ENCODE data around the gene TOM1L2. TPM values are rescaled to one million over a fixed set of nuclear protein-coding genes. Genes with fewer than 3 reads are reported as not detected.
A peak's percentile ranks its signal among the peaks of the same experiment; 100 is the strongest.

Gene TOM1L2
- total RNA-seq, 2 experiments from 2014 or later, result 22.1 to 25.0 TPM

GRCh38 chr17:17834974-17835373 is 137.2 kb downstream of the TOM1L2 start:
- Mint-ChIP-seq H3K9me3 (ENCODE audit: insufficient read depth) (no peaks in the 10 kb centered on the region), H3K27ac (peak overlapping the region; percentile 93), H3K4me1 (ENCODE audit: low read depth) (peaks cover 76% of the 10 kb centered on the region), H3K36me3 (ENCODE audit: low read depth) (peaks cover 40% of the 10 kb centered on the region), H3K27me3 (ENCODE audit: low read depth) (no peaks in the 10 kb centered on the region), H3K4me3 (peak overlapping the region; percentile 96)
- ChIA-PET CTCF (interaction anchor here (0.9 to 2.4 kb wide), 8 partner anchors 11 to 152 kb away, joined by 3 to 33 read pairs (median 5); no protein-coding TSS in a partner anchor), POLR2A (interaction anchor here (1.0 to 4.8 kb wide), 4 partner anchors 11 to 20 kb away, joined by 4 to 117 read pairs (median 26); no protein-coding TSS in a partner anchor)
- DNase-seq, result no peak
- no peak for ATAC-seq

- ChIA-PET POLR2A (interaction anchor here (0.7 to 1.9 kb wide), 8 partner anchors 8 to 36 kb away, joined by 3 to 6 read pairs (median 3); no protein-coding TSS in a partner anchor), CTCF (interaction anchor here (1.0 to 2.2 kb wide), 6 partner anchors 10 to 28 kb away, joined by 3 to 10 read pairs (median 4); no protein-coding TSS in a partner anchor)
- Mint-ChIP-seq H3K27me3 (ENCODE audit: low read depth) (no peaks in the 10 kb centered on the region), H3K27ac (peak overlapping the region; percentile 93), H3K4me1 (ENCODE audit: low read depth) (peaks cover 72% of the 10 kb centered on the region), H3K36me3 (ENCODE audit: low read depth) (peaks cover 42% of the 10 kb centered on the region), H3K9me3 (ENCODE audit: insufficient read depth) (no peaks in the 10 kb centered on the region), H3K4me3 (peak overlapping the region; percentile 96)
- DNase-seq (no peak), ATAC-seq (no peak)
Measured at GRCh38 chr17:17833658-17834357, 138.4 kb downstream of the TOM1L2 start.

GRCh38 chr17:17832032-17832363 is 140.2 kb downstream of the TOM1L2 start:
- no peaks in the 10 kb centered on the region for H3K9me3 Mint-ChIP-seq (ENCODE audit: insufficient read depth)
- ChIA-PET POLR2A (no interaction called here), CTCF (no interaction called here)
- DNase-seq (no peak), ATAC-seq (no peak)
- H3K4me1 Mint-ChIP-seq (ENCODE audit: low read depth), result peaks cover 72% of the 10 kb centered on the region
- no peak overlapping the region for H3K27ac Mint-ChIP-seq
- H3K4me3 Mint-ChIP-seq, result no peak overlapping the region
- no peaks in the 10 kb centered on the region for H3K27me3 Mint-ChIP-seq (ENCODE audit: low read depth)
- H3K36me3 Mint-ChIP-seq (ENCODE audit: low read depth), result peaks cover 47% of the 10 kb centered on the region

- ChIA-PET POLR2A (interaction anchor here (0.6 to 0.9 kb wide), 2 partner anchors 16 to 18 kb away, joined by 3 to 4 read pairs; no protein-coding TSS in a partner anchor), CTCF (interaction anchor here (1.2 kb wide), 1 partner anchor 46 kb away, joined by 3 read pairs; no protein-coding TSS in a partner anchor)
- H3K27ac Mint-ChIP-seq, result peak overlapping the region; percentile 30
- ATAC-seq (no peak), DNase-seq (no peak)
- H3K4me3 Mint-ChIP-seq, result no peak overlapping the region
- no peaks in the 10 kb centered on the region for H3K9me3 Mint-ChIP-seq (ENCODE audit: insufficient read depth)
- no peaks in the 10 kb centered on the region for H3K27me3 Mint-ChIP-seq (ENCODE audit: low read depth)
- H3K36me3 Mint-ChIP-seq (ENCODE audit: low read depth), result peaks cover 53% of the 10 kb centered on the region
- peaks cover 76% of the 10 kb centered on the region for H3K4me1 Mint-ChIP-seq (ENCODE audit: low read depth)
Measured at GRCh38 chr17:17831208-17832031, 140.8 kb downstream of the TOM1L2 start.

GRCh38 chr17:17830740-17831207 is 141.4 kb downstream of the TOM1L2 start:
- H3K27ac Mint-ChIP-seq, result peak overlapping the region; percentile 30
- no peak overlapping the region for H3K4me3 Mint-ChIP-seq
- ATAC-seq, result no peak
- no peaks in the 10 kb centered on the region for H3K27me3 Mint-ChIP-seq (ENCODE audit: low read depth)
- ChIA-PET POLR2A (interaction anchor here (0.6 to 0.9 kb wide), 2 partner anchors 17 to 18 kb away, joined by 3 to 4 read pairs; no protein-coding TSS in a partner anchor), CTCF (interaction anchor here (1.2 kb wide), 1 partner anchor 46 kb away, joined by 3 read pairs; no protein-coding TSS in a partner anchor)
- no peak for DNase-seq
- peaks cover 79% of the 10 kb centered on the region for H3K4me1 Mint-ChIP-seq (ENCODE audit: low read depth)
- H3K9me3 Mint-ChIP-seq (ENCODE audit: insufficient read depth), result no peaks in the 10 kb centered on the region
- peaks cover 55% of the 10 kb centered on the region for H3K36me3 Mint-ChIP-seq (ENCODE audit: low read depth)

- H3K27me3 Mint-ChIP-seq (ENCODE audit: low read depth), result no peaks in the 10 kb centered on the region
- no peak overlapping the region for H3K4me3 Mint-ChIP-seq
- no peak overlapping the region for H3K27ac Mint-ChIP-seq
- H3K9me3 Mint-ChIP-seq (ENCODE audit: insufficient read depth), result no peaks in the 10 kb centered on the region
- no peak for DNase-seq
- peaks cover 51% of the 10 kb centered on the region for H3K36me3 Mint-ChIP-seq (ENCODE audit: low read depth)
- CTCF ChIA-PET, result interaction anchor here (1.2 kb wide), 1 partner anchor 45 kb away, joined by 3 read pairs; no protein-coding TSS in a partner anchor
- no peak for ATAC-seq
- POLR2A ChIA-PET, result interaction anchor here (0.9 kb wide), 1 partner anchor 19 kb away, joined by 4 read pairs; no protein-coding TSS in a partner anchor
- H3K4me1 Mint-ChIP-seq (ENCODE audit: low read depth), result peaks cover 79% of the 10 kb centered on the region
Measured at GRCh38 chr17:17830269-17830567, 142.0 kb downstream of the TOM1L2 start.

- ChIA-PET CTCF (interaction anchor here (0.7 to 1.3 kb wide), 4 partner anchors 8 to 32 kb away, joined by 3 to 4 read pairs (median 3); no protein-coding TSS in a partner anchor), POLR2A (interaction anchor here (0.7 to 6.9 kb wide), 2 partner anchors 9 to 18 kb away, joined by 3 to 76 read pairs; partner anchors contain the start of gene SREBF1)
- DNase-seq (no peak), ATAC-seq (no peak)
- no peak overlapping the region for H3K4me3 Mint-ChIP-seq
- H3K27ac Mint-ChIP-seq, result peak overlapping the region; percentile 67
- H3K9me3 Mint-ChIP-seq (ENCODE audit: insufficient read depth), result no peaks in the 10 kb centered on the region
- H3K4me1 Mint-ChIP-seq (ENCODE audit: low read depth), result peaks cover 75% of the 10 kb centered on the region
- H3K27me3 Mint-ChIP-seq (ENCODE audit: low read depth), result no peaks in the 10 kb centered on the region
- peaks cover 37% of the 10 kb centered on the region for H3K36me3 Mint-ChIP-seq (ENCODE audit: low read depth)
Measured at GRCh38 chr17:17827826-17828621, 144.2 kb downstream of the TOM1L2 start.

- peak overlapping the region; percentile 91 for H3K27ac Mint-ChIP-seq
- peaks cover 43% of the 10 kb centered on the region for H3K36me3 Mint-ChIP-seq (ENCODE audit: low read depth)
- POLR2A ChIA-PET, result interaction anchor here (0.6 to 6.9 kb wide), 4 partner anchors 10 to 208 kb away, joined by 3 to 76 read pairs (median 3); partner anchors contain the start of gene SREBF1
- no peak for ATAC-seq
- H3K9me3 Mint-ChIP-seq (ENCODE audit: insufficient read depth), result no peaks in the 10 kb centered on the region
- no peak for DNase-seq
- H3K27me3 Mint-ChIP-seq (ENCODE audit: low read depth), result no peaks in the 10 kb centered on the region
- peak overlapping the region; percentile 58 for H3K4me3 Mint-ChIP-seq
- CTCF ChIA-PET, result interaction anchor here (0.7 to 1.3 kb wide), 4 partner anchors 9 to 33 kb away, joined by 3 to 4 read pairs (median 3); no protein-coding TSS in a partner anchor
- peaks cover 79% of the 10 kb centered on the region for H3K4me1 Mint-ChIP-seq (ENCODE audit: low read depth)
Measured at GRCh38 chr17:17826942-17827785, 145.0 kb downstream of the TOM1L2 start.

- Mint-ChIP-seq H3K36me3 (ENCODE audit: low read depth) (peaks cover 45% of the 10 kb centered on the region), H3K4me3 (peak overlapping the region; percentile 58), H3K4me1 (ENCODE audit: low read depth) (peaks cover 81% of the 10 kb centered on the region), H3K9me3 (ENCODE audit: insufficient read depth) (no peaks in the 10 kb centered on the region), H3K27me3 (ENCODE audit: low read depth) (no peaks in the 10 kb centered on the region), H3K27ac (peak overlapping the region; percentile 91)
- DNase-seq (no peak), ATAC-seq (peak; percentile 14)
- ChIA-PET POLR2A (interaction anchor here (1.0 to 6.9 kb wide), 3 partner anchors 8 to 30 kb away, joined by 3 to 76 read pairs (median 5); partner anchors contain the start of gene SREBF1), CTCF (interaction anchor here (1.3 kb wide), 1 partner anchor 23 kb away, joined by 3 read pairs; no protein-coding TSS in a partner anchor)
Measured at GRCh38 chr17:17826342-17826713, 145.9 kb downstream of the TOM1L2 start.

All from activated CD8-positive, alpha-beta T cell treated with anti-CD3 and anti-CD28 coated beads, Interleukin-2, amount 10 ng/mL, durations not matched to agents 7 days and 5 days (primary cell).